Measurements from ENCODE around the gene OR4F17. TPM values are rescaled to one million over a fixed set of nuclear protein-coding genes. Genes with fewer than 3 reads are reported as not detected.
"Not testable (repeated sequence)": the region's sequence is repeated elsewhere in the genome, so short reads cannot be mapped to it uniquely, and the experiment has no call there.

OR4F17 gene, protein sequence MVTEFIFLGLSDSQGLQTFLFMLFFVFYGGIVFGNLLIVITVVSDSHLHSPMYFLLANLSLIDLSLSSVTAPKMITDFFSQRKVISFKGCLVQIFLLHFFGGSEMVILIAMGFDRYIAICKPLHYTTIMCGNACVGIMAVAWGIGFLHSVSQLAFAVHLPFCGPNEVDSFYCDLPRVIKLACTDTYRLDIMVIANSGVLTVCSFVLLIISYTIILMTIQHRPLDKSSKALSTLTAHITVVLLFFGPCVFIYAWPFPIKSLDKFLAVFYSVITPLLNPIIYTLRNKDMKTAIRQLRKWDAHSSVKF
- total RNA-seq (0.80 TPM in 1 of 2 replicates, not detected in the other), polyA plus RNA-seq (not detected in 2 replicates), polyA minus RNA-seq (not detected in 2 replicates)
- total RNA-seq (2013) = not detected

DNA sequence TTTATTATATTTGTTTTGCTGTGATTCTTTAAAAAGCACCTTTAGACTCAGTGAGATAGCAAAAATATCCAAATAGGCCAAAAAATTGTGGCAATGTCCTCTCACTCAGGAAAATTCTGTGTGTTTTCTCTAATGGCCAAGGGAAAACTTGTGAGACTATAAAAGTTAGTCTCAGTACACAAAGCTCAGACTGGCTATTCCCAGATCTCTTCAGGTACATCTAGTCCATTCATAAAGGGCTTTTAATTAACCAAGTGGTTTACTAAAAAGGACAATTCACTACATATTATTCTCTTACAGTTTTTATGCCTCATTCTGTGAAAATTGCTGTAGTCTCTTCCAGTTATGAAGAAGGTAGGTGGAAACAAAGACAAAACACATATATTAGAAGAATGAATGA is at the start of gene OR4F17:
TSS of gene OR4F17 (plus strand) at position 301 of the 400 bp plus-strand sequence. CDS start 3,575 bp downstream, outside the sequence.
- H3K4me3 ChIP-seq (ENCODE audit: control extremely low read depth in 1 of 5, extremely low read depth in 1 of 5, insufficient read depth in 1 of 5, low read depth in 2 of 5, low read length in 4 of 5); H3K27ac Mint-ChIP-seq; POLR2A ChIA-PET; H3K9me3 Mint-ChIP-seq (ENCODE audit: insufficient read depth); H3K4me1 ChIP-seq (ENCODE audit: control insufficient read depth in 2 of 2, insufficient read depth in 2 of 2, low read length in 2 of 2); H3K79me2 ChIP-seq (ENCODE audit: control insufficient read depth, insufficient read depth, low read length); H3K27me3 Mint-ChIP-seq; DNase-seq; intact Hi-C loops (cut with micrococcal nuclease); H3K4me3 Mint-ChIP-seq; H3K36me3 ChIP-seq (replicated peaks in 1 of 2; ENCODE audit: control extremely low read depth in 1 of 2, control insufficient read depth in 1 of 2, extremely low read depth in 1 of 2, insufficient read depth in 2 of 2, low read length in 1 of 2); H3K9ac ChIP-seq (ENCODE audit: low read length); ATAC-seq (ENCODE audit: low read depth); H3K4me2 ChIP-seq (replicated peaks; ENCODE audit: low read depth, low read length, poor library complexity, severe bottlenecking); H3K27me3 ChIP-seq (replicated peaks in 1 of 4; ENCODE audit: control extremely low read depth in 1 of 4, control insufficient read depth in 3 of 4, insufficient read depth in 4 of 4, low read length in 3 of 4); H3K9me3 ChIP-seq (ENCODE audit: control extremely low read depth in 1 of 3, control insufficient read depth in 2 of 3, insufficient read depth in 1 of 3, low read length in 2 of 3); CTCF ChIA-PET; H2AFZ ChIP-seq (ENCODE audit: insufficient read depth, low read depth, low read length, poor library complexity, severe bottlenecking); H3K4me1 Mint-ChIP-seq; H3K27ac ChIP-seq (ENCODE audit: low read length in 2 of 2); H4K20me1 ChIP-seq (ENCODE audit: control insufficient read depth, insufficient read depth, low read length, poor library complexity, severe bottlenecking): not testable (repeated sequence)

DNA sequence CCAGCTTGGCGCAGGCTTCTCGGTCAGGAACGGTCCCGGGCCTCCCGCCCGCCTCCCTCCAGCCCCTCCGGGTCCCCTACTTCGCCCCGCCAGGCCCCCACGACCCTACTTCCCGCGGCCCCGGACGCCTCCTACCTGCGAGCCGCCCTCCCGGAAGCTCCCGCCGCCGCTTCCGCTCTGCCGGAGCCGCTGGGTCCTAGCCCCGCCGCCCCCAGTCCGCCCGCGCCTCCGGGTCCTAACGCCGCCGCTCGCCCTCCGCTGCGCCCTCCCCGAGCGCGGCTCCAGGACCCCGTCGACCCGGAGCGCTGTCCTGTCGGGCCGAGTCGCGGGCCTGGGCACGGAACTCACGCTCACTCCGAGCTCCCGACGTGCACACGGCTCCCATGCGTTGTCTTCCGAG is 36.1 kb upstream of the OR4F17 start:
- H3K4me3 Mint-ChIP-seq; H3K9ac ChIP-seq (ENCODE audit: low read length); H3K79me2 ChIP-seq (ENCODE audit: control insufficient read depth, insufficient read depth, low read length); H3K27me3 ChIP-seq (replicated peaks in 1 of 4; ENCODE audit: control extremely low read depth in 1 of 4, control insufficient read depth in 3 of 4, insufficient read depth in 4 of 4, low read length in 3 of 4); H4K20me1 ChIP-seq (ENCODE audit: control insufficient read depth, insufficient read depth, low read length, poor library complexity, severe bottlenecking); intact Hi-C loops (cut with micrococcal nuclease); ATAC-seq (ENCODE audit: low read depth); H3K4me1 Mint-ChIP-seq; H3K4me1 ChIP-seq (ENCODE audit: control insufficient read depth in 2 of 2, insufficient read depth in 2 of 2, low read length in 2 of 2); H3K4me2 ChIP-seq (replicated peaks; ENCODE audit: low read depth, low read length, poor library complexity, severe bottlenecking); POLR2A ChIA-PET; DNase-seq; CTCF ChIA-PET; H3K4me3 ChIP-seq (ENCODE audit: control extremely low read depth in 1 of 5, extremely low read depth in 1 of 5, insufficient read depth in 1 of 5, low read depth in 2 of 5, low read length in 4 of 5); H2AFZ ChIP-seq (ENCODE audit: insufficient read depth, low read depth, low read length, poor library complexity, severe bottlenecking); H3K9me3 ChIP-seq (ENCODE audit: control extremely low read depth in 1 of 3, control insufficient read depth in 2 of 3, insufficient read depth in 1 of 3, low read length in 2 of 3); H3K36me3 ChIP-seq (replicated peaks in 1 of 2; ENCODE audit: control extremely low read depth in 1 of 2, control insufficient read depth in 1 of 2, extremely low read depth in 1 of 2, insufficient read depth in 2 of 2, low read length in 1 of 2); H3K27ac Mint-ChIP-seq; H3K9me3 Mint-ChIP-seq (ENCODE audit: insufficient read depth); H3K27ac ChIP-seq (ENCODE audit: low read length in 2 of 2); H3K27me3 Mint-ChIP-seq: not testable (repeated sequence)
- no CpG with 5 or more reads among the region's 54 CpGs for WGBS (ENCODE audit: insufficient coverage)

DNA sequence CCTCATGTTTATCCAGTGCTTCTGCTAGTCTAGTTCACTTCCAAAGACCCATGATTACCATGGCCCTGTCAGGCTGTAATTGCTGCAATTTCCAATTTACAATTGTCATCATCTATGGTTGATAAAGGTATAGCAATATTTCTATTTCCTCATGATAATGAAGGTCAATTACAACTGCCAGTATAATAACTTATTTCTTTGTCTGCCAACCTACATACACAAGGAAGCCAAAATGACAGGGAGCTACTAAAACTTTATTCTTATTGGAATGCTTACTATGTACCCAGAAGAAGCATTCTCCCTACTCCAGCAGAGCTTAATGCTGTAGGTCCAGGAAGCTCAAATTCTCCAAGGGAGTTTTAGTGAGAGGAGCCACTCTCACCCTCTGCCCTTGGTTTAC is 24.0 kb upstream of the OR4F17 start:
- H3K9me3 Mint-ChIP-seq (ENCODE audit: insufficient read depth); H3K4me1 Mint-ChIP-seq; H3K27ac Mint-ChIP-seq; H2AFZ ChIP-seq (ENCODE audit: insufficient read depth, low read depth, low read length, poor library complexity, severe bottlenecking); intact Hi-C loops (cut with micrococcal nuclease); H3K4me3 ChIP-seq (ENCODE audit: control extremely low read depth in 1 of 5, extremely low read depth in 1 of 5, insufficient read depth in 1 of 5, low read depth in 2 of 5, low read length in 4 of 5); H3K36me3 ChIP-seq (replicated peaks in 1 of 2; ENCODE audit: control extremely low read depth in 1 of 2, control insufficient read depth in 1 of 2, extremely low read depth in 1 of 2, insufficient read depth in 2 of 2, low read length in 1 of 2); H3K27ac ChIP-seq (ENCODE audit: low read length in 2 of 2); ATAC-seq (ENCODE audit: low read depth); H3K9me3 ChIP-seq (ENCODE audit: control extremely low read depth in 1 of 3, control insufficient read depth in 2 of 3, insufficient read depth in 1 of 3, low read length in 2 of 3); H3K4me1 ChIP-seq (ENCODE audit: control insufficient read depth in 2 of 2, insufficient read depth in 2 of 2, low read length in 2 of 2); H3K79me2 ChIP-seq (ENCODE audit: control insufficient read depth, insufficient read depth, low read length); H3K27me3 ChIP-seq (replicated peaks in 1 of 4; ENCODE audit: control extremely low read depth in 1 of 4, control insufficient read depth in 3 of 4, insufficient read depth in 4 of 4, low read length in 3 of 4); H3K4me3 Mint-ChIP-seq; CTCF ChIA-PET; H3K4me2 ChIP-seq (replicated peaks; ENCODE audit: low read depth, low read length, poor library complexity, severe bottlenecking); H3K27me3 Mint-ChIP-seq; POLR2A ChIA-PET; H4K20me1 ChIP-seq (ENCODE audit: control insufficient read depth, insufficient read depth, low read length, poor library complexity, severe bottlenecking); H3K9ac ChIP-seq (ENCODE audit: low read length); DNase-seq: not testable (repeated sequence)

DNA sequence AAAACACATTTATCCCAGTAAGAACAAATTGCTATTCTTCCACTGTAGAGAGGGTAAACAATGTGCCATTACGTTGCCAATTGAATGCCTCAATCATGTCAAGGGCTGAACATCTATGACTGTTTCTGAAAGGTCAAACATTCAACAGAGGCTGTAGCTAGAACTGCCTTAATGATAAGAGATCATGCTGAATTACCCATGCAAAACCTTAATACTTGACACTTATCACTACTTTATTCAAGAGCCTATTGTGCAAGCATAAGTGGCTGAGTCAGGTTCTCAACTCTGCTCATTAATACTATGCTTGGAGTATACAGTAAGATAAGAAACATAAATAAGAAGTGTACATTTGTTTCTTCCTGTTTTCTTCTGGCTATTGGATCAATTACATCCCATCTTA is 23.3 kb upstream of the OR4F17 start:
- POLR2A ChIA-PET; H3K79me2 ChIP-seq (ENCODE audit: control insufficient read depth, insufficient read depth, low read length); H3K36me3 ChIP-seq (replicated peaks in 1 of 2; ENCODE audit: control extremely low read depth in 1 of 2, control insufficient read depth in 1 of 2, extremely low read depth in 1 of 2, insufficient read depth in 2 of 2, low read length in 1 of 2); H3K27ac Mint-ChIP-seq; intact Hi-C loops (cut with micrococcal nuclease); H4K20me1 ChIP-seq (ENCODE audit: control insufficient read depth, insufficient read depth, low read length, poor library complexity, severe bottlenecking); H3K4me1 ChIP-seq (ENCODE audit: control insufficient read depth in 2 of 2, insufficient read depth in 2 of 2, low read length in 2 of 2); H3K4me3 ChIP-seq (ENCODE audit: control extremely low read depth in 1 of 5, extremely low read depth in 1 of 5, insufficient read depth in 1 of 5, low read depth in 2 of 5, low read length in 4 of 5); H3K27me3 Mint-ChIP-seq; DNase-seq; H3K9me3 Mint-ChIP-seq (ENCODE audit: insufficient read depth); H3K4me1 Mint-ChIP-seq; CTCF ChIA-PET; H3K9me3 ChIP-seq (ENCODE audit: control extremely low read depth in 1 of 3, control insufficient read depth in 2 of 3, insufficient read depth in 1 of 3, low read length in 2 of 3); H3K27me3 ChIP-seq (replicated peaks in 1 of 4; ENCODE audit: control extremely low read depth in 1 of 4, control insufficient read depth in 3 of 4, insufficient read depth in 4 of 4, low read length in 3 of 4); H3K27ac ChIP-seq (ENCODE audit: low read length in 2 of 2); H3K4me3 Mint-ChIP-seq; H3K4me2 ChIP-seq (replicated peaks; ENCODE audit: low read depth, low read length, poor library complexity, severe bottlenecking); H2AFZ ChIP-seq (ENCODE audit: insufficient read depth, low read depth, low read length, poor library complexity, severe bottlenecking); ATAC-seq (ENCODE audit: low read depth); H3K9ac ChIP-seq (ENCODE audit: low read length): not testable (repeated sequence)
- no CpG with 5 or more reads among the region's 1 CpG for WGBS (ENCODE audit: insufficient coverage)

Measured in B cell (primary cell).